ENCODE measurements around the gene STAT4.

DNA sequence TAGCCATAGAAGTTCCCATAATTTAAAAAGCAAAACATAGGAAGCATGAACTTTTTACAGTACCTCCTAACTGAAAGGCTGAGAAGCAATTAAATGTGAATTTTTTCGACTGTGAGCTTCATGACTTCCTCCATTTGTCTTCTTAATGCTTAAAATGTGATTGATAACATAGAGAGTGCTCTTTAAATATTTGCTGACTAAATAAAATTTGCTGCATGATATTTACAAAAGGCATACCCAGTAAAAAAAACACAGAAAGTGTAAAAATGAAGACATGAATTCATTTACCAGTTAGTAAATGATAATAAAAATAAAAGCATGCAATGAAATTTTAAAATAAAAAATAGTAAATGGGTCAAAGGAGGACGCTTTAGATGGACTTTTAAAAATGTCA lies 21.9 kb downstream of the STAT4 start:
- TF ChIP-seq POLR2A (IDR thresholded peaks at IDR 0.05; ENCODE audit: extremely low read depth, insufficient read length): no peak
- TF ChIP-seq, protein P1, sequence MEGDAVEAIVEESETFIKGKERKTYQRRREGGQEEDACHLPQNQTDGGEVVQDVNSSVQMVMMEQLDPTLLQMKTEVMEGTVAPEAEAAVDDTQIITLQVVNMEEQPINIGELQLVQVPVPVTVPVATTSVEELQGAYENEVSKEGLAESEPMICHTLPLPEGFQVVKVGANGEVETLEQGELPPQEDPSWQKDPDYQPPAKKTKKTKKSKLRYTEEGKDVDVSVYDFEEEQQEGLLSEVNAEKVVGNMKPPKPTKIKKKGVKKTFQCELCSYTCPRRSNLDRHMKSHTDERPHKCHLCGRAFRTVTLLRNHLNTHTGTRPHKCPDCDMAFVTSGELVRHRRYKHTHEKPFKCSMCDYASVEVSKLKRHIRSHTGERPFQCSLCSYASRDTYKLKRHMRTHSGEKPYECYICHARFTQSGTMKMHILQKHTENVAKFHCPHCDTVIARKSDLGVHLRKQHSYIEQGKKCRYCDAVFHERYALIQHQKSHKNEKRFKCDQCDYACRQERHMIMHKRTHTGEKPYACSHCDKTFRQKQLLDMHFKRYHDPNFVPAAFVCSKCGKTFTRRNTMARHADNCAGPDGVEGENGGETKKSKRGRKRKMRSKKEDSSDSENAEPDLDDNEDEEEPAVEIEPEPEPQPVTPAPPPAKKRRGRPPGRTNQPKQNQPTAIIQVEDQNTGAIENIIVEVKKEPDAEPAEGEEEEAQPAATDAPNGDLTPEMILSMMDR (IDR thresholded peaks at IDR 0.05; ENCODE audit: low read depth, low read length): no peak

Measured in NB4 (cell line).